Liver (tissue), 3 donors: ENCODE results near the gene ENTPD3.

Experiments used
- FOXA1 ChIP-seq: IDR thresholded peaks from 2 replicates; pipeline ENCODE4 v1.6.1; 2016; ENCODE audit warnings: antibody characterized with exemption
- GABPA ChIP-seq, 2 donors: IDR thresholded peaks in 1 of 2; conservative IDR thresholded peaks in 1 of 2; 2 replicates each; pipeline ENCODE4 v1.6.1; 2016; ENCODE audit warnings: antibody characterized with exemption in 2 of 2, mild to moderate bottlenecking in 1 of 2, moderate library complexity in 1 of 2
- HNF4G ChIP-seq: IDR thresholded peaks from 2 replicates; pipeline ENCODE4 v1.6.1; 2016; ENCODE audit warnings: antibody characterized with exemption
- JUND ChIP-seq, 2 donors: IDR thresholded peaks; 2 replicates each; pipeline ENCODE4 v1.6.1; 2016; ENCODE audit warnings: antibody characterized with exemption in 2 of 2
- MAX ChIP-seq: IDR thresholded peaks from 2 replicates; pipeline ENCODE4 v1.6.1; 2016; ENCODE audit warnings: antibody characterized with exemption
- RAD21 ChIP-seq, 2 donors: IDR thresholded peaks; 2 replicates each; pipeline ENCODE4 v1.6.1; 2016; ENCODE audit warnings: antibody characterized with exemption in 2 of 2, mild to moderate bottlenecking in 2 of 2
- REST ChIP-seq: IDR thresholded peaks from 2 replicates; pipeline ENCODE4 v1.6.1; 2016; ENCODE audit warnings: antibody characterized with exemption, mild to moderate bottlenecking
- SP1 ChIP-seq: IDR thresholded peaks from 2 replicates; pipeline ENCODE4 v1.6.1; 2018; ENCODE audit warnings: antibody characterized with exemption, mild to moderate bottlenecking
- TAF1 ChIP-seq: conservative IDR thresholded peaks from 2 replicates; pipeline ENCODE4 v1.6.1; 2016; ENCODE audit warnings: antibody characterized with exemption, mild to moderate bottlenecking
- YY1 ChIP-seq: IDR thresholded peaks from 2 replicates; pipeline ENCODE4 v1.6.1; 2016; ENCODE audit warnings: antibody characterized with exemption, mild to moderate bottlenecking
- TF ChIP-seq, protein P1 (sequence below): fragments of 150-350 bp; IDR thresholded peaks from 2 replicates; pipeline ENCODE4 v1.5.1; 2017; ENCODE audit warnings: improper control_type of control experiment, low read depth, low read length; ENCODE audit not compliant: missing input control
- TF ChIP-seq, protein P2 (sequence below): IDR thresholded peaks from 2 replicates; pipeline ENCODE4 v1.6.1; 2016; ENCODE audit warnings: antibody characterized with exemption
- TF ChIP-seq, protein P3 (sequence below): IDR thresholded peaks from 2 replicates; pipeline ENCODE4 v1.6.1; 2016; ENCODE audit warnings: antibody characterized with exemption
- donor health status: healthy.
- donor health status: healthy.

GRCh38 chr3:40456279-40456939 is 69.4 kb downstream of the ENTPD3 start:
- TF ChIP-seq, protein P1, sequence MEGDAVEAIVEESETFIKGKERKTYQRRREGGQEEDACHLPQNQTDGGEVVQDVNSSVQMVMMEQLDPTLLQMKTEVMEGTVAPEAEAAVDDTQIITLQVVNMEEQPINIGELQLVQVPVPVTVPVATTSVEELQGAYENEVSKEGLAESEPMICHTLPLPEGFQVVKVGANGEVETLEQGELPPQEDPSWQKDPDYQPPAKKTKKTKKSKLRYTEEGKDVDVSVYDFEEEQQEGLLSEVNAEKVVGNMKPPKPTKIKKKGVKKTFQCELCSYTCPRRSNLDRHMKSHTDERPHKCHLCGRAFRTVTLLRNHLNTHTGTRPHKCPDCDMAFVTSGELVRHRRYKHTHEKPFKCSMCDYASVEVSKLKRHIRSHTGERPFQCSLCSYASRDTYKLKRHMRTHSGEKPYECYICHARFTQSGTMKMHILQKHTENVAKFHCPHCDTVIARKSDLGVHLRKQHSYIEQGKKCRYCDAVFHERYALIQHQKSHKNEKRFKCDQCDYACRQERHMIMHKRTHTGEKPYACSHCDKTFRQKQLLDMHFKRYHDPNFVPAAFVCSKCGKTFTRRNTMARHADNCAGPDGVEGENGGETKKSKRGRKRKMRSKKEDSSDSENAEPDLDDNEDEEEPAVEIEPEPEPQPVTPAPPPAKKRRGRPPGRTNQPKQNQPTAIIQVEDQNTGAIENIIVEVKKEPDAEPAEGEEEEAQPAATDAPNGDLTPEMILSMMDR, result no peak
- TF ChIP-seq TAF1 (no peak), SP1 (no peak), MAX (no peak), RAD21 (IDR thresholded peaks at IDR 0.05) (no peak), YY1 (no peak), GABPA (IDR thresholded peaks at IDR 0.05 in 1 of 2, conservative IDR thresholded peaks at IDR 0.05 in 1 of 2) (no peak), HNF4G (no peak), REST (no peak), FOXA1 (no peak), JUND (IDR thresholded peaks at IDR 0.05) (no peak)
- TF ChIP-seq, protein P2, sequence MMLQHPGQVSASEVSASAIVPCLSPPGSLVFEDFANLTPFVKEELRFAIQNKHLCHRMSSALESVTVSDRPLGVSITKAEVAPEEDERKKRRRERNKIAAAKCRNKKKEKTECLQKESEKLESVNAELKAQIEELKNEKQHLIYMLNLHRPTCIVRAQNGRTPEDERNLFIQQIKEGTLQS, result no peak
- TF ChIP-seq, protein P3, sequence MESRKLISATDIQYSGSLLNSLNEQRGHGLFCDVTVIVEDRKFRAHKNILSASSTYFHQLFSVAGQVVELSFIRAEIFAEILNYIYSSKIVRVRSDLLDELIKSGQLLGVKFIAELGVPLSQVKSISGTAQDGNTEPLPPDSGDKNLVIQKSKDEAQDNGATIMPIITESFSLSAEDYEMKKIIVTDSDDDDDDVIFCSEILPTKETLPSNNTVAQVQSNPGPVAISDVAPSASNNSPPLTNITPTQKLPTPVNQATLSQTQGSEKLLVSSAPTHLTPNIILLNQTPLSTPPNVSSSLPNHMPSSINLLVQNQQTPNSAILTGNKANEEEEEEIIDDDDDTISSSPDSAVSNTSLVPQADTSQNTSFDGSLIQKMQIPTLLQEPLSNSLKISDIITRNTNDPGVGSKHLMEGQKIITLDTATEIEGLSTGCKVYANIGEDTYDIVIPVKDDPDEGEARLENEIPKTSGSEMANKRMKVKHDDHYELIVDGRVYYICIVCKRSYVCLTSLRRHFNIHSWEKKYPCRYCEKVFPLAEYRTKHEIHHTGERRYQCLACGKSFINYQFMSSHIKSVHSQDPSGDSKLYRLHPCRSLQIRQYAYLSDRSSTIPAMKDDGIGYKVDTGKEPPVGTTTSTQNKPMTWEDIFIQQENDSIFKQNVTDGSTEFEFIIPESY, result no peak
